Epidermal melanocyte (primary cell): ENCODE measurements around the gene ABCG1.

Experiments
- DNase-seq: peaks from one replicate; pipeline ENCODE4 v3.0.0; 2011; ENCODE audit warnings: low spot score; ENCODE audit not compliant: insufficient read length

The ABCG1 gene

DNA sequence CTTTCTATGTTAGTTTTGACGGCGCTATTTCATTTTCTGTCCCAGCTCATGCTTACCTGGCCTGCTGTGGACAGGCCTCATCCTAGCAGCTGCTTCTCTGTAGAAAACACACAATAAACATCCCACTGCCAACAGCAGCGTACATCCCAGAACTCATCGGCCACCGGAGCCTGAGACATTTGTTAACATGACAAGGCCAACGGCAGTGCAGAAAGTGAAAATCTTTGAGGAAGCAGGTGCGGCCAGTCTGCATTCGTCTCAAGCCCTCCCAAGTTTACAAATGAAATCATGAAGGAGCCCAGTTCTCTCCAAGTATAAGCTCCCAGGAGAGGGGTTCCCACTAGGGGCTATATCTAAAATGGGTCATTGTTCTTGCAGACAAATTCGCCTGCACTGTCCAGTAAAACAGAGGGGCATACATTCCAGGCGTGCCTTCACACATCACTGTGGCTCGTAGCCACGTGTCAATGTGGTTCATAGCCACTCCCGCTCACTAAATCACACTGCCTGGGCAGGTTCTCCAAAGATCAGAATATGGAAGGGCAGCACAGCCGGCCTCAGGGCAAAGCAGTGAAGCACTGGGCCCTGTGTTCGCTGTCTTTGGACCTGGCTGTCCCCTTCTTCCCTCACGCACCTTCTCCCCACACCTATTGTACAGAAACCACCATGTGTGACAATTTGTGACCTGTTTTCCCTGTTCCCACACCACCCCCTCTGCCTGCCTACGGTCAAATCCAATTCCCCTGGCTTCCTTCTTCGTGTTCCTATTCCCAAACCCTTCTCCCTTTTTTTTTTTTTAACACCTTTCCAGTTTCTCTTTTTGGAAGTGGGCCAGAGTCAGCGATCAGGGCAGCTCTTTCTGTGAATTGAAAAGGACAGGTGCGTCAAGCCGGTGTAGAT is 27.0 kb upstream of the ABCG1 start:
- no peak for DNase-seq

DNA sequence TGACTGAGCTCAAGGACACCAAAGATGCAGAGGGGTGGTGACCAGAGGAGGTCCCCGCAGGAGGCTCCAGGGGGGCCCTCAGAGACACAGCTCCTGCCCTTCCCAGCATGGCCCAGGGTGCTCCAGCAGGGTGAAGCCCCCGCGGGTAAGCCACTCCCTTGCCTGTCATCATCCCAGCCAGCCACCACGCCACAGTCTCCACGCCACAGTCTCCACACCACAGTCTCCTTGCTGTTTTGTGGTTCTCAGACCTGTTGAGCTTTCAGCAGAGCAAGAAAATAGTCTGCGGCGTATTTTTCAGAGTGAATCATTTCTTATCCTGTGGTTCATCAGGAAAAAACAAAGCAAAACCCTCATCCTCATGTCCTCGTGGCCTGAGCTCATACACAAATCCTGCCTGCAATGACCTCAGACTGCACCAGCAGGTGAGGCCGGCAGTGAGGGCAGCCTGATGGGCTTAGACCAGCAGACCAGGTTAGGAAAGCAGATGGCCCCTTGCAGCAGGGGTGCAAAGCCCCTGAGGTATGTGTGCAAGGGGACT is 25.7 kb upstream of the ABCG1 start:
- DNase-seq = no peak

DNA sequence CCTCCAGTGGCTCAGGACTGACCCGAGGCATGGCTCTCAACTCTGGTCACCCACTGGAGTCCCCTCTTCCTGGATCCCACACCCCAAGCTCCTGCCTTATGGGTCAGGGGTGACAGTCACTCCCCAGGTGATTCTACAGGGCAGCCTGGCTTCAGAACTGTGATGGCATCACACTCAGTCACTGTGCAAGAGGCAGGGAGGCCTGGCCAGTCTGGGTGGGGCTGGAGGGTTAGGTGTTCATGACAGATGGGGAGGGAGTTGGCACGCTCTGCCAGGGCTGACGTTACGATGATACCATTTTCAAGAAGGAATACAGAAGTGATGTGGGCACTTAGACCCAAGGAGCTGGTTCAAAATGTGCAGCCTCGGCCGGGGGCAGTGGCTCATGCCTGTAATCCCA is 25.2 kb upstream of the ABCG1 start:
- no peak for DNase-seq

DNA sequence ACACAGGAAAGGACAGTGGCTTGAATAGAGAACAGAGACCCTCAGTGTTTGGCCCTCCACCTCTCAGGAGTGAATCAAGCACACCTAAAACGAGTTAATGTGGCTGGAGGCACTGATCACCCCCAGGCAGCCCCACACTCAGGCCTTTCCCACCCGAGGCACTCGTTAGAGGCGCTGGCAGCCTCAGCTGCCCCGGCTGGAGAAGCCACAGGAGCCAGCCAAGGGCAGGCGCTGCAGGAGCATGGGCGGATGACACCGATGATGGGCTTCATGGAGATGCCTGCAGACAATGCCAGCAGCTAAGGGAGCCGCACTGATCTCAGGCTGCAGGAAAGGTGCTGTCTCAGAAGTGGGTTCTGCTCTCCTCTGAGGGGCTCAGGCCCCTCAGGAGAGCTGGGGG is 24.1 kb upstream of the ABCG1 start:
- no peak for DNase-seq

DNA sequence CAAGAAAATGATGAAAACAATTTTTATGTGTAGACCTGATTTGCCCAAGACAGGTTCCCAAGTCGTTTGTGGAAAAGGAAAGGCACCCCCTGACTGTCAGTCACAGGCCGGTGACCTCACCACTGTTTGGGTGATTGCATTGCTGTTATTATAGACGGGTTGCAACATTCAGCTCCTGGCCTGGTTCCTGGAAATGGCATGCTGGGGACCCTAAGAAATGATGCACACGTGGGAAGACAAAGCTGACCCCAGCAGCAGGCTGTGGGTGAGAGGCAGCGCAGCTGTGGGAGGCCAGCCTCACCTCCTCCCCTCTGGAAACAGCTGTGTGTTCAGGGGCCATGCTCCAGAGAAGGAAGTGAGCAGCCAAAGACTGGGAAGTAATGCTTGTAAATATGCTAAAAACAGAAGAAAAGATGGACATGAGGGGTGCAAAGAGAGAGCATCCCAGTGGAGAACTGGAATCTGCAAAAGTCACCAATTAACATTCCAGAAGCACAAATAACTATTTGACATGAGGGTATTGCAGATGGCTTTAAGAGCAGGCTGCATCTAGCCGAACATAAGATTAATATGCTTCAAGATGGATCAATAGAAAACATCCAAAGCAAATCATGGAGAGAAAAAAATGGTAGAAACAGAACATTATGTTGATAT is 23.4 kb upstream of the ABCG1 start:
- no peak for DNase-seq

DNA sequence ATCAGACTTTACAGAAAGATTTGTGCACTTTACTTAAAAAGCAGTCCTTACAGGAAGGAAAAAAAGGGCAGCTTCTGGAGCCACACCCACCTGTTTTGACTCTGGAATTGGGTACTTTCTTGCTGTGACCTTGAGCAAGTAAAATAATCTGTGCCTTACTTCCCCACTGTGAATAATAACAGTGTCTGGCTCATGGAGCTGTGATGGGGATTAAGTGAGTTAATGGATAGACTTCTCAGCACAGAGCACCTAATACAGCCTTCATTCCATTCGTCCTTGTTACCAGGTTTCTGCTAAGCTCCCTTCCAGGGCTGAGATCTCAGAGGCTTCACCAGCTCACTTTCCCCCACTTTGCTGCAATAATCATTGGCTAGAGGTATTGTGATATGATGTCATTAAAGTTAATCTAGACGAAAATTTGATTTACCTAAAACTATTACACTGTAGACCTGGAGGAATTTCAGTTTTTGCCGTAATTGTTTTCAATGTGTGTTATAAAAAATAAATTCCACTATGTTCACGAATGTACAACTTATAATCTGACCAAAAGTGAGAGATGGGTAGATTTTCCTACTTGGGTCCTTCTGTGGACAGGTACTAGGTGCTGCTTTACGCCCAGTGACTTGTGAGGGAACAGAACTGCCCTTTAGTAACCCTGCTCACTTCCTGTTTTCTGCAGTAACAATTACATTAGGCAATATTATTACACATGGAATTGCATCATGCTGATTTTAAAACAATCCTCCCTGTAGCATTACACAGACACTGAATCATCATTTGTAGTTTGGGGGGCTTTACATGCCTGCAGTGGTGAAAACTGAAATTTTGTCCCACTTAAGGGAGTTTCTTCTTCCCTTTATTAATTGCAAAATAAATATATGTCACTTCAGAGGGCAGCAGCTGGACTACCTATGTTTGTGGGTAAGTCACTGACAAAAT is 19.7 kb upstream of the ABCG1 start:
- no peak for DNase-seq

DNA sequence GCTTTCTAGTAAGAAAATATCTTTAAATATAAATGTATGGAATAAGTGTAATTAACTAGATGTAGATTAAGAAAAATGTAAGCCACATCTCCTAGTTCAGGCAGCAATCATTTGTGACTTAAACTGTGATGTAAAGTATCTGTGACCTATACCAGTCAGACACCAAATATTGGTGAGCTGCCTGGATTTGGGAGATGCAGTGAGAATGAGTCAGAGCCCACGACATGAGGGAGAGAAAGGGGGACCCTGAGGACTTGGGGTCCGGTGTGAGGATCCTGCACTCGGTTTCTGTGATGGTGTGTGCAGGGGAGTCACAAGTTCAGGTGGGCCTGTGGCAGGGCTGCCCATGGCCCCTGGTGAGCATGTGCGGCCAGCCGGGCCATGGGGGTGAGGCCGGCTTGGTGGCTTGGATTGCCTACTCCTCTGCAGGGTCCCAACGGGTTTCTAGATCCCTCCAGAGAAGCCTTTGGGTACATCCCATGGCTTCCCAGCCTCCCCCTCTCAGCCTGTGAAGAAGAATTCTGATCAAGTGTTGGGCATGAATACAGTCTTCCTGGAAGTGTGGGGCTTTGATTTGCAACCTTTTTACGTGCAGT is 19.0 kb upstream of the ABCG1 start:
- no peak for DNase-seq

DNA sequence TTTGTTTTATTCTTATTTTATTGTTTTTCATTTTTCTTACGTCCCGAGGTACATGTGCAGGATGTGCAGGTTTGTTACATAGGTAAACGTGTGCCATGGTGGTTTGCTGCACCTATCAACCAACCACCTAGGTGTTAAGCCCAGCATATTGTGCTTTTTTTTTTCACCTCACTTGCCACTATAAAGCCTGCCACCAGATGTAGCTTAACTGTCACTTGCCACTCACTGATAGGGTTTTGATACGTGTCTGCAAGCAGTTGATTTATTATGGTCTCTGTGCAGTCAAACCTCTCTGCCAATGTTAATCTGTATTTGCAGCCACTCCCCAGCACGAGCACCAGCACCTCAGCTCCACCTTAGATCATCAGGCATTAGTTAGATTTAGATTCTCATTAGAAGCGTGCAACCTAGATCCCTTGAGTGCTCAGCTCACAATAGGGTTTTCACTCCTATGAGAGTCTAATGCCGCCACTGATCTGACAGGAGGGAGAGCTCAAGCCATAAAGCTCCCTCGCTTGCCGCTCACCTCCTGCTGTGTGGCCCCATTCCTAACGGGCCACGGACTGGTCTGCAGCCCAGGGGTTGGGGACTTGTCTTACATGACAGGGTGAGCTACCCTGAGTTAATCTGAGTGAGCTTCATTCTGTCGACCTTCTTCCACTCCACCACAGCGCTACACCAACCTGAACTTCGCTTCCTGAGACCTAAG is 17.9 kb upstream of the ABCG1 start:
- no peak for DNase-seq

DNA sequence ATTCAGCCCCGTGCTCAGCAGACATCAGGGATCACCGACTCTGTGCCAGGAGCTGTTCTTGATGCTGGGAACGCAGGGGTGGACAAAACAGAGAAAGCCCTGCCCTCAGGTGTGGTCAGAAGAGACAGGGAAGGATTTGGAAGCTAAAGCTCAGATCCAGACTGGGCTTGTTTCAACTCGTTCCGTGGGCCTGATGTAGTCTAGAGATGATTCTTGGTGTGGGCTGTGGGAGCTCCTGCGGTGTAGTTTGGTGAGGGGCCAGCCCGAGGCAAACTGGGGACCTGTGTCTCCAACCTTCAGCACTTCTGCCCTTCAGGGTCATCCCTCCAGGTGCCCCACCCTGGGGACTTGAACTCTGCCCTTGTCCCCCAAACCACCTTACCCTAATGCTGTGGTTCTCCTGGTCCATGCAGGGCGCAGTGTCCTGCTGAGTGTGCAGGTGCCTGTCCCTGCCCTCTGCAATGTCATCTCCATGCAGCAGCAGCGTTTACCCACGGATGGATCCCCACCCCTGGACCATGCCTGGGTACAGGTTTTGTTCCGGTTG is 17.3 kb upstream of the ABCG1 start:
- no peak for DNase-seq

DNA sequence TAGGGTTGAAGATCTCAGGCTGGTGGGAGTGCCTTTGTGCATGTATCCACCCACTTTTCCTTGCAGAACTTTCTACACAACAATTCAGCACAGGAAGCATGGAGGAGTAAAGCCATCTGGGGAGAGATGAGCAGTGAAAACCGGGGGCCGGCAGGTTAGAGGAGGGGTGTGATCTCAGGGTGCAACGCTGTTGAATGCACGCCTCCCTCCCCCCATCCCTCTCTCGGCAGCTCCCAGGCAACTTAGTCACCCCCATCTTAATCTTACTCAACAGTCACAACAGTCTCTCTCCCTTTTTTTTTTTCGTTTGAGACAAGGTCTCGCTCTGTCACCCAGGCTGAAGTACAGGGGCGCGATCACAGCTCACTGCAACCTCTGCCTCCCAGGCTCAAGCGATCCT is 16.6 kb upstream of the ABCG1 start:
- no peak for DNase-seq

DNA sequence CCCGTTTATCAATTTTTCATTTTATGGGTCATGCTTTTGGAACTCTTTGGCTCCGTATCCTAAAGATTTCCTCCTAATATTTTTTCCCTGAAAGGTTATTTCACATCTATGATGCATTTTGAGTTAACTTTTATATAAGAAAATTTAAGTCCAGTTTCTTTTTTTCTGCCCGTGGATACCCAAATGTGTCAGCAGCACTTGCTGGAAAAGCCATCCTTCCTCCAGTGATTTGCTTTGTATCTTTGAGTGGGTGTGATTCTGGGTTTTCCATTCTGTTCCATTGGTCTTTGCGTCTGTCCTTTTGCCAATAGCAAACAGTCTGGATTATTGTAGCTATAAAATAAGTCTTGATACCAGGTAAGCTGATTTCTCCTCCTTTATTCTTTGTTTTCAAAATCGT is 15.6 kb upstream of the ABCG1 start:
- no peak for DNase-seq

DNA sequence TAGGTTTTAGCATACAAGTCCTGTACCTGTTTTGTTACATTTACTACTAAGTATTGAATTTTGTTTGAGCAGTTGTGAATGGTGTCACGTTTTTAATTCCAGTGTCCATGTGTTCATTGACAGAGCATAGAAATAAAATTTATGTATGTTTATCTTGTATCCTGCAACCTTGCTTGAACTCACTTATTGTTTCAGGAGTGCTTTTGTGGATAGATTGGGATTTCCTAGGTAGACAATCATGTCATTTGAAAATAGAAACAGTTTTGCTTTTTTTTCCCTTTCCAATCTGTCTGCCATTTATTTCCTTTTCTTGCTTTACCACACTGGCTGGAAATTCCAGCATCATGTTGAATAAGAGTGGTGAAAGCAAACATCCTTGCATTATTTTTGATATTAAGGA is 15.0 kb upstream of the ABCG1 start:
- DNase-seq = no peak

DNA sequence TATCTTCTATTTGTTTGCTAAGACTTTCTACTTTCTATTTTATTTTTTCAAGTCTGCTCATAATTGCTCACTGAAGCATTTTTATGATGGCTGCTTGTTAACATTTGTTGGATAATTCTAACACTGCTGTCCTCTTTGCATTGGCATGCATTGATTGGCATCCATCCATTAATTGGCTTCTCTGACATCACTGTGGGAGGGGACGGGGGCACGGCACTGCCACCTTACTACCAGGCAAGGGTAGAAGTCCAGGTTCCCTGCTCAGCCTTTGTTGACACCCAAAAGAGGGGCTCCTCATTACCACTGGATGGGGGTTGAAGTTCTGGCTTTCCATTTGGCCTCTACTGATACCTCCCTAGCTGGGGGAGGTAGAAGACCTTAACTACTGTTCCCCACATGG is 11.5 kb upstream of the ABCG1 start:
- no peak for DNase-seq

DNA sequence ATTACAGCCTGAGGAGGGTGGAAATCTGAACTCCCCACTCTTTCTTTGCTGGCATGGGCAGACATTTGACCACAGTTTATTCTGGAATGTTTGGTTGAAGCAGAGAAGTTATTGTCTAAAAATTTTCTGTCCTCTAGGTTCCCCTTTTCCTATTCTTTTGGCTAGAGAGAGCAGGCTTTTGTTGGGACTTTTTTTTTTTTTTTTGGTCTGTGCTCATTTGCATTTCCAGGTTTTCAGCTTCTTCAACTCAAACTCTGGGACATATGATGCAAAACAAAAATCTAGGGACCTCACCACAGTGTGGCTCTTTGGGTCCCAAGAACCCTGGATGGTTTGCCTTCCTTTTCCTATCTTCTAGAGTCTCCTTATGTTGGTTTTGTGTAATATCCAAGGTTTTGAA is 10.9 kb upstream of the ABCG1 start:
- DNase-seq = no peak

DNA sequence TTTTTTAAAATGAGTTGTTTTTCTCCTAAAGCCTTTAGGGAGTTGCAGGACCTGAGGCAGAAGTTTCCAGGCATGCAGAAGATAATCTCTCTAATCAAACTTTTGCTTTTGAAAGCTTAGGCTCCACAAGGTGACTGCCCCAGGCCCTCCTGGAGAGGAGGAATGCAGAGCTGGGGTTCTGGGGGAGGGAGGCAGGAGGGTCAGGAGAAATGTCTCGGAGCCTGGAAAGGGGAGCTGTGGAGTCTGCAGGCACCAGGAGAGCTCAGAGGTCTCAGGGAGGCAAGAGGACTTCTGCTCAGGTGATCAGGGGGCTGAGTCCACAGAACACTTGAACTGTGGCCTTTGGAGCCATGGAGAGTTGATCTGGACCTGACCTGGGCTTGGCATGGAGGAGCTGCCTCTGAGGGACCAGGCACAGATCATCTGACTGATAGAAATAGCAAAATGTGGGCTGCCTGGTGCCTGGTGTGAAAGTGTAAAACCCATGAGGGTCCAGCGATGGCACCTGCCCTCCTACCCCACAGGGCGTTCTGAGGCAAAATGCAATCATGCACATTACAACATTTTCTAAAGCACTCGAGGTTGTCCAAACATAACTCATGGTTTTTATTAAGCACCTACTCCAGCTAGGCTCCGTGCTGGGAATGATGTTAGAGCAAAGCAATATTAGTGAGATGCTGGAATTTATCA is 10.0 kb upstream of the ABCG1 start:
- no peak for DNase-seq

DNA sequence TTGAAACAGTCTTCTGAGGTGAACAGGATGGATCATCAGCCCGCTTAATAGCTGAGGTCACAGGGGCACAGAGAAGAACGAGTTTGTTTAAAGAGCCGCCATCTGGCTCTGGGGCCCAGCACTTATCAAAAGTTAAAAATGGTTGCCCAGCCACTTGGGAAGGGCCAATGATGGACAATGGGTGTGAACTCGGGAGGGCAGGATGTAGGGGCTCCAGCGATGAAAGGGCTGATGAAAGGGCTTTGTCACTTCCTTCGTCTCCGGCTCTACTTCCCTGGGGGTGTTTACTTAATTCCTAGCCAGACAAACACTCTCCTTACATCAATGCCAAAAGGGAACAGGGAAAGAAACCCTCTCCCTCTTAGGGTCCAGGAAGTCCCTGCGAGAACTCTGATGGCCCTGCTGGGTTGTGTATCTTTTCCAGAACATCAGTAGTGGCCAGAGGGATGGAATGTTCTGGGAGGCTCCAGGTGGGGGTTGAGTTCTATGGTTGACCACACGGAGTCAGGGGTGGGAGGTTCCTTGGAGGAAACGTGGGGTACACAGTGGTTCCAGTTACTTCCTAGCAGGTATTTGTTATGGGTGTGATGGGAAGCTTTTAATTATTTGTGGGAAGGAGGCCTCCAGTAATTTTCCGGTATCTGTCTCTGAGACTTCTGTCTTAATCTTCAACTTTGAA is 9.0 kb upstream of the ABCG1 start:
- DNase-seq = no peak

DNA sequence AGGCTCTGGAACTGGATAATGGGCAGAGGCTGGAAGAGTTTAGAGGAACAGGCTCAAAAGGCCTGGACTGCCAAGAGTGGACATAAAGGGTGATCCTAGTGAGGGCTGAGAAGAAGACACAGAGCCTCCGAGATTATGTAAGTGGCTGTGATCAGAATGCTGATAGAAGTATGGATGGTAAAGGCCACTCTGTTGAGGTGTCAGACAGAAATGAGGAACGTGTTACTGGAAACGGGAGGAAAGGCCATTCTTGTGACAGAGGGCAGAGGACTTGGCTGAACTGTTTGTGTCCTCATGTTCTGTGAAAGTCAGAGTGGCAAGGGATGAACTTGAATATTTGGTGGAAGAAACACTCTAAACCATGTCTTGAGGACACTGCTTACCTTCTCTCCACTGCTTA is 6.7 kb upstream of the ABCG1 start:
- DNase-seq = no peak

DNA sequence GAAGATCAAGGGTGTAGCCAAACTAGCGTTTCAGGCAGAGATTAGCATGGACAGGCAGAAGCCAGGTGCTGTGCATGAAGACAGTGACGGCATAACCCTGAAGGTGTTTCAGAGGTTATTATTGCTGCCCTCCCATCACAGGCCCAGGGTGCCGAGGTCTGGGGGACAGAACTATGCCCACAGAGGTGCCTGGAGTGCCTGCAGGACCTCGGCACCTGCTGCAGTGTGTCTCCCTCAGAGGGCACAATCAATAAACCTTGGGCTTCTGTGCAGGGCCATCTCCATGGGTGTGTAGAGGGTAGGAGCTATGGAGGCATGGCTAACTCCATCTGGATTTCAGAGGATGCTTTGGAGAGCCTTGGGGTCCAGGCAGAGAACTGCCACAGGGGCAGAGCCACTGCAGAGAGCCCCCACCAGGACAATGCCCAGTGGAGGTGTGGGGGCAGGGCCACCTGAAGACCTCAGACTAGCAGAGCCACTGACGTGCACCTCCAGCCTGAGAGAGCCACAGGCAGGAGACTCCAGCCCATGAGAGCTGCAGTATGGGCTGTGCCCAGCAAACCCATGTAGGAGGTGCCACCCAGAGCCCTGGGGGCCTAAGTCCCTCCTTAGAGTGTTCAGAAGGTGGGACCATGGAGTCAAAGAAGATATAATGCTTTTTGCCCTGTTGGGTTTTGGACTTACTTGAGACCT is 5.7 kb upstream of the ABCG1 start:
- no peak for DNase-seq
